ENCODE data around the gene UCN. TPM values are rescaled to one million over a fixed set of nuclear protein-coding genes. Genes with fewer than 3 reads are reported as not detected.

The UCN gene
- total and polyA plus RNA-seq, 4 donors = 0.25 to 0.83 (median 0.42) TPM; not detected in 1

DNA sequence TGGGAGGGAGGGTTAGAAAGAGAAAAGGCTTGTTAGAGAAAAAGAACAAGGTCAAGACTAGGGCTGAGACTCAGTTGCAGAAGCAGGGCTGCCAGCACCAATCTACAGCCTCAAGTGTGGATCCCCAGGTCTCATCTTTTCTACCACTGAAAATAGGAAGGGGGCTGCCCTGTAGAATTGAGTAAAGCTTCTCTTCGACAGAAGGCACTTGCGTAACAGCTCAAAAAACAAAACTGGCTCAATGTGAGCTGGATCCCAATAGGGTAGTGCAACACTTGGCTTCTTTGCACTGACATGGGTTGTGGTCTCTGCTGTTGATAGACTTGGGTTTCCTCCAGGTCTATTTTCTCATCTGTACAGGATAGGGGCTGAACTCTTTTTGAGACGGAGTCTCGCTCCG lies 16.5 kb upstream of the UCN start:
- DNase-seq (ENCODE audit: low spot score) = no peak
- no peak overlapping the region for H3K27ac ChIP-seq (ENCODE audit: low read depth in 1 of 2, low read length in 2 of 2)
- H3K4me3 ChIP-seq (ENCODE audit: low read depth in 1 of 3, low read length in 3 of 3) = no peak overlapping the region
- peaks cover 6 to 34% (median 32%) of the 10 kb centered on the region in 4 donors for H3K36me3 ChIP-seq (ENCODE audit: control insufficient read depth in 4 of 4, insufficient read depth in 3 of 4, low read depth in 1 of 4, low read length in 3 of 4)
- WGBS = 82% methylated on average over 5 of the region's 5 CpGs
- H3K27me3 ChIP-seq (ENCODE audit: control insufficient read depth in 4 of 4, insufficient read depth in 4 of 4, low read length in 3 of 4) = no peaks in the 10 kb centered on the region
- H3K9me3 ChIP-seq (ENCODE audit: control insufficient read depth in 4 of 4, low read length in 3 of 4) = no peaks in the 10 kb centered on the region
- peaks cover 5 to 22% (median 15%) of the 10 kb centered on the region in 4 donors for H3K4me1 ChIP-seq (ENCODE audit: control insufficient read depth in 4 of 4, insufficient read depth in 4 of 4, low read length in 3 of 4)
- no peak overlapping the region for H3K9ac ChIP-seq (ENCODE audit: low read depth in 1 of 2, low read length in 2 of 2)
- no peak for TF ChIP-seq RXRA (IDR thresholded peaks at IDR 0.05)
- TF ChIP-seq NR2F2 (IDR thresholded peaks at IDR 0.05) = no peak
- no peak for TF ChIP-seq FOXA1 (IDR thresholded peaks at IDR 0.05)
- no peak for TF ChIP-seq YY1 (IDR thresholded peaks at IDR 0.05)
- TF ChIP-seq EGR1 (IDR thresholded peaks at IDR 0.05; ENCODE audit: low read depth in 2 of 2) = no peak
- no peak for TF ChIP-seq HNF4A (conservative IDR thresholded peaks at IDR 0.05)
- TF ChIP-seq, protein P1, sequence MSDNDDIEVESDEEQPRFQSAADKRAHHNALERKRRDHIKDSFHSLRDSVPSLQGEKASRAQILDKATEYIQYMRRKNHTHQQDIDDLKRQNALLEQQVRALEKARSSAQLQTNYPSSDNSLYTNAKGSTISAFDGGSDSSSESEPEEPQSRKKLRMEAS (IDR thresholded peaks at IDR 0.05) = no peak

DNA sequence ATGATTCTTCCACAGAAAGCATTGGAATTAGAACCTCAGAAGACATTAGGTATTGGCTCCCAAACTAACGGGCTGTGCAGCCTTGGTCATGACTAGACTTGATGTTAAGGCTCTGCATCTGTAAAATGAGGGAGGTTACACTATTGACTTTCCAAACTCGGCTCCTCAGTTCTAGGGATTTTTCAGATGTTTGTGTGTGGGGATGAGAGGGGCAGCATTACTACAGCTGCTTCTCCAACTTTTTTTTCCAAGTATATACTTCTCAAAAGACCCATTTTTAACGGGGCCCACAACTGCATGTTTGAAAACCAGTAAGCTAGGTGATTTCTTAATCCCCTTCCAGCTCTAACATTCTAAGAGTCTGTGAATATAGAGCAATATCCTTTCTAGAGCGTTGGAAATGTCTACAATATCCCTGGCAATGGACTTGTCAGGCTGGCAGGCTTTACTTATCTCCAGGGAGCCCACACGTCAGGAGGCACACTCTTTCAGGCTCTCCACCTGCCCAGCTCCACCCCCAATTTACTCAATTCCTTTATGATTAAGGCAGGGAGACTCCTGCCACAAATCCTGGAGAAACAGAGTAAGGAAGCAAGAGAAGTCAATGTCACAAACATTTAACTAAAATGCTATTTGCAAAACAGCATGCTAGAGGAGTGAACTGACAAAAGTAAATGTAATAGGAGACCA lies 15.5 kb upstream of the UCN start:
- Histone ChIP-seq H3K4me3 (ENCODE audit: low read depth in 1 of 3, low read length in 3 of 3) (peak overlapping the region; percentile 79 to 94 (median 84)), H3K9ac (ENCODE audit: low read depth in 1 of 2, low read length in 2 of 2) (peak overlapping the region; percentile 89 to 98), H3K9me3 (ENCODE audit: control insufficient read depth in 4 of 4, low read length in 3 of 4) (no peaks in the 10 kb centered on the region), H3K36me3 (ENCODE audit: control insufficient read depth in 4 of 4, insufficient read depth in 3 of 4, low read depth in 1 of 4, low read length in 3 of 4) (peaks cover 6 to 25% (median 24%) of the 10 kb centered on the region in 4 donors), H3K4me1 (ENCODE audit: control insufficient read depth in 4 of 4, insufficient read depth in 4 of 4, low read length in 3 of 4) (peaks cover 5 to 22% (median 15%) of the 10 kb centered on the region in 4 donors), H3K27ac (ENCODE audit: low read depth in 1 of 2, low read length in 2 of 2) (peak overlapping the region; percentile 94 to 95), H3K27me3 (ENCODE audit: control insufficient read depth in 4 of 4, insufficient read depth in 4 of 4, low read length in 3 of 4) (no peaks in the 10 kb centered on the region)
- WGBS = 17% methylated on average over 5 of the region's 5 CpGs
- DNase-seq (ENCODE audit: low spot score) = no peak
- TF ChIP-seq RXRA (IDR thresholded peaks at IDR 0.05) (no peak), JUND (IDR thresholded peaks at IDR 0.05) (no peak), FOXA1 (IDR thresholded peaks at IDR 0.05) (no peak), NR2F2 (IDR thresholded peaks at IDR 0.05) (no peak), GABPA (IDR thresholded peaks at IDR 0.05 in 1 of 2, conservative IDR thresholded peaks at IDR 0.05 in 1 of 2) (no peak), HNF4G (IDR thresholded peaks at IDR 0.05) (no peak), YY1 (IDR thresholded peaks at IDR 0.05) (no peak), RAD21 (IDR thresholded peaks at IDR 0.05) (no peak), EGR1 (IDR thresholded peaks at IDR 0.05; ENCODE audit: low read depth in 2 of 2) (no peak), FOXA2 (IDR thresholded peaks at IDR 0.05) (no peak), HNF4A (conservative IDR thresholded peaks at IDR 0.05) (no peak)
- TF ChIP-seq, protein P2, sequence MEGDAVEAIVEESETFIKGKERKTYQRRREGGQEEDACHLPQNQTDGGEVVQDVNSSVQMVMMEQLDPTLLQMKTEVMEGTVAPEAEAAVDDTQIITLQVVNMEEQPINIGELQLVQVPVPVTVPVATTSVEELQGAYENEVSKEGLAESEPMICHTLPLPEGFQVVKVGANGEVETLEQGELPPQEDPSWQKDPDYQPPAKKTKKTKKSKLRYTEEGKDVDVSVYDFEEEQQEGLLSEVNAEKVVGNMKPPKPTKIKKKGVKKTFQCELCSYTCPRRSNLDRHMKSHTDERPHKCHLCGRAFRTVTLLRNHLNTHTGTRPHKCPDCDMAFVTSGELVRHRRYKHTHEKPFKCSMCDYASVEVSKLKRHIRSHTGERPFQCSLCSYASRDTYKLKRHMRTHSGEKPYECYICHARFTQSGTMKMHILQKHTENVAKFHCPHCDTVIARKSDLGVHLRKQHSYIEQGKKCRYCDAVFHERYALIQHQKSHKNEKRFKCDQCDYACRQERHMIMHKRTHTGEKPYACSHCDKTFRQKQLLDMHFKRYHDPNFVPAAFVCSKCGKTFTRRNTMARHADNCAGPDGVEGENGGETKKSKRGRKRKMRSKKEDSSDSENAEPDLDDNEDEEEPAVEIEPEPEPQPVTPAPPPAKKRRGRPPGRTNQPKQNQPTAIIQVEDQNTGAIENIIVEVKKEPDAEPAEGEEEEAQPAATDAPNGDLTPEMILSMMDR (IDR thresholded peaks at IDR 0.05; ENCODE audit: low read depth, low read length, missing input control) = no peak
- TF ChIP-seq, protein P3, sequence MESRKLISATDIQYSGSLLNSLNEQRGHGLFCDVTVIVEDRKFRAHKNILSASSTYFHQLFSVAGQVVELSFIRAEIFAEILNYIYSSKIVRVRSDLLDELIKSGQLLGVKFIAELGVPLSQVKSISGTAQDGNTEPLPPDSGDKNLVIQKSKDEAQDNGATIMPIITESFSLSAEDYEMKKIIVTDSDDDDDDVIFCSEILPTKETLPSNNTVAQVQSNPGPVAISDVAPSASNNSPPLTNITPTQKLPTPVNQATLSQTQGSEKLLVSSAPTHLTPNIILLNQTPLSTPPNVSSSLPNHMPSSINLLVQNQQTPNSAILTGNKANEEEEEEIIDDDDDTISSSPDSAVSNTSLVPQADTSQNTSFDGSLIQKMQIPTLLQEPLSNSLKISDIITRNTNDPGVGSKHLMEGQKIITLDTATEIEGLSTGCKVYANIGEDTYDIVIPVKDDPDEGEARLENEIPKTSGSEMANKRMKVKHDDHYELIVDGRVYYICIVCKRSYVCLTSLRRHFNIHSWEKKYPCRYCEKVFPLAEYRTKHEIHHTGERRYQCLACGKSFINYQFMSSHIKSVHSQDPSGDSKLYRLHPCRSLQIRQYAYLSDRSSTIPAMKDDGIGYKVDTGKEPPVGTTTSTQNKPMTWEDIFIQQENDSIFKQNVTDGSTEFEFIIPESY (IDR thresholded peaks at IDR 0.05) = no peak
- TF ChIP-seq, protein P4, sequence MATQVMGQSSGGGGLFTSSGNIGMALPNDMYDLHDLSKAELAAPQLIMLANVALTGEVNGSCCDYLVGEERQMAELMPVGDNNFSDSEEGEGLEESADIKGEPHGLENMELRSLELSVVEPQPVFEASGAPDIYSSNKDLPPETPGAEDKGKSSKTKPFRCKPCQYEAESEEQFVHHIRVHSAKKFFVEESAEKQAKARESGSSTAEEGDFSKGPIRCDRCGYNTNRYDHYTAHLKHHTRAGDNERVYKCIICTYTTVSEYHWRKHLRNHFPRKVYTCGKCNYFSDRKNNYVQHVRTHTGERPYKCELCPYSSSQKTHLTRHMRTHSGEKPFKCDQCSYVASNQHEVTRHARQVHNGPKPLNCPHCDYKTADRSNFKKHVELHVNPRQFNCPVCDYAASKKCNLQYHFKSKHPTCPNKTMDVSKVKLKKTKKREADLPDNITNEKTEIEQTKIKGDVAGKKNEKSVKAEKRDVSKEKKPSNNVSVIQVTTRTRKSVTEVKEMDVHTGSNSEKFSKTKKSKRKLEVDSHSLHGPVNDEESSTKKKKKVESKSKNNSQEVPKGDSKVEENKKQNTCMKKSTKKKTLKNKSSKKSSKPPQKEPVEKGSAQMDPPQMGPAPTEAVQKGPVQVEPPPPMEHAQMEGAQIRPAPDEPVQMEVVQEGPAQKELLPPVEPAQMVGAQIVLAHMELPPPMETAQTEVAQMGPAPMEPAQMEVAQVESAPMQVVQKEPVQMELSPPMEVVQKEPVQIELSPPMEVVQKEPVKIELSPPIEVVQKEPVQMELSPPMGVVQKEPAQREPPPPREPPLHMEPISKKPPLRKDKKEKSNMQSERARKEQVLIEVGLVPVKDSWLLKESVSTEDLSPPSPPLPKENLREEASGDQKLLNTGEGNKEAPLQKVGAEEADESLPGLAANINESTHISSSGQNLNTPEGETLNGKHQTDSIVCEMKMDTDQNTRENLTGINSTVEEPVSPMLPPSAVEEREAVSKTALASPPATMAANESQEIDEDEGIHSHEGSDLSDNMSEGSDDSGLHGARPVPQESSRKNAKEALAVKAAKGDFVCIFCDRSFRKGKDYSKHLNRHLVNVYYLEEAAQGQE (IDR thresholded peaks at IDR 0.05) = no peak
- TF ChIP-seq, protein P1 (IDR thresholded peaks at IDR 0.05) = no peak
- TF ChIP-seq, protein P5, sequence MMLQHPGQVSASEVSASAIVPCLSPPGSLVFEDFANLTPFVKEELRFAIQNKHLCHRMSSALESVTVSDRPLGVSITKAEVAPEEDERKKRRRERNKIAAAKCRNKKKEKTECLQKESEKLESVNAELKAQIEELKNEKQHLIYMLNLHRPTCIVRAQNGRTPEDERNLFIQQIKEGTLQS (IDR thresholded peaks at IDR 0.05) = no peak

Data from liver (tissue), 9 donors.